ENCODE results near the gene SUGP2. TPM values are rescaled to one million over a fixed set of nuclear protein-coding genes. Genes with fewer than 3 reads are reported as not detected.

SUGP2 gene
- total and polyA plus RNA-seq, 5 experiments from 2014 or later = 7.4 to 136 (median 8.2) TPM

Other genes starting within 250 kb of the SUGP2 start
- gene COMP, start 242.2 kb downstream of the SUGP2 start, total RNA-seq = not detected
- gene COMP, start 242.2 kb downstream of the SUGP2 start, polyA plus RNA-seq = not detected
- 100 to 1,000 TPM; 109 to 112 TPM for gene UPF1, start 201.6 kb downstream of the SUGP2 start, total RNA-seq
- 10 to 100 TPM in 1 of 3 donors, 1 to 10 TPM in 2; 7.5 to 28.4 (median 9.5) TPM for gene UPF1, start 201.6 kb downstream of the SUGP2 start, polyA plus RNA-seq
- gene CERS1, start 137.4 kb downstream of the SUGP2 start, total RNA-seq = not detected
- not detected for gene CERS1, start 137.4 kb downstream of the SUGP2 start, polyA plus RNA-seq
- 100 to 1,000 TPM; 145 to 149 TPM for gene COPE, start 114.1 kb downstream of the SUGP2 start, total RNA-seq
- gene COPE, start 114.1 kb downstream of the SUGP2 start, polyA plus RNA-seq = 100 to 1,000 TPM; 224 to 259 (median 235) TPM
- gene DDX49, start 113.8 kb downstream of the SUGP2 start, total RNA-seq = 10 to 100 TPM; 39.4 to 46.4 TPM
- gene DDX49, start 113.8 kb downstream of the SUGP2 start, polyA plus RNA-seq = 10 to 100 TPM; 21.7 to 37.5 (median 24.7) TPM
- under 1 TPM in 1 of 2 experiments, not detected in 1; 0.55 TPM for gene HOMER3, start 92.3 kb downstream of the SUGP2 start, total RNA-seq
- not detected for gene HOMER3, start 92.3 kb downstream of the SUGP2 start, polyA plus RNA-seq
- gene ARMC6, start 86 bp upstream of the SUGP2 start, total RNA-seq = 10 to 100 TPM; 18.1 to 18.4 TPM
- 10 to 100 TPM; 29.5 to 42.4 (median 38.2) TPM for gene ARMC6, start 86 bp upstream of the SUGP2 start, polyA plus RNA-seq
- gene SLC25A42, start 30.5 kb upstream of the SUGP2 start, total RNA-seq = 10 to 100 TPM; 32.0 to 33.6 TPM
- gene SLC25A42, start 30.5 kb upstream of the SUGP2 start, polyA plus RNA-seq = 10 to 100 TPM in 1 of 3 donors, 1 to 10 TPM in 2; 6.2 to 14.5 (median 8.4) TPM
- gene TMEM161A, start 105.0 kb upstream of the SUGP2 start, total RNA-seq = 10 to 100 TPM; 28.3 to 31.3 TPM
- gene TMEM161A, start 105.0 kb upstream of the SUGP2 start, polyA plus RNA-seq = 10 to 100 TPM; 20.1 to 21.8 (median 21.1) TPM
- gene MEF2B, start 136.7 kb upstream of the SUGP2 start, total RNA-seq = 1 to 10 TPM; 3.6 to 3.9 TPM
- gene MEF2B, start 136.7 kb upstream of the SUGP2 start, polyA plus RNA-seq = under 1 TPM in 1 of 3 donors, not detected in 2; 0.14 TPM
- 10 to 100 TPM; 33.5 to 34.2 TPM for gene BORCS8, start 158.6 kb upstream of the SUGP2 start, total RNA-seq
- 10 to 100 TPM; 18.2 to 23.6 (median 18.2) TPM for gene BORCS8, start 158.6 kb upstream of the SUGP2 start, polyA plus RNA-seq
- gene RFXANK, start 158.7 kb upstream of the SUGP2 start, total RNA-seq = 10 to 100 TPM; 72.9 to 81.5 TPM
- gene RFXANK, start 158.7 kb upstream of the SUGP2 start, polyA plus RNA-seq = 100 to 1,000 TPM in 1 of 3 donors, 10 to 100 TPM in 2; 79.3 to 101 (median 86.9) TPM
- 10 to 100 TPM; 26.0 to 31.8 TPM for gene NR2C2AP, start 169.9 kb upstream of the SUGP2 start, total RNA-seq
- gene NR2C2AP, start 169.9 kb upstream of the SUGP2 start, polyA plus RNA-seq = 10 to 100 TPM; 23.7 to 37.8 (median 31.9) TPM
- not detected for gene NCAN, start 178.4 kb upstream of the SUGP2 start, total RNA-seq
- gene NCAN, start 178.4 kb upstream of the SUGP2 start, polyA plus RNA-seq = not detected
- gene TM6SF2, start 239.8 kb upstream of the SUGP2 start, total RNA-seq = not detected
- gene TM6SF2, start 239.8 kb upstream of the SUGP2 start, polyA plus RNA-seq = not detected